Neutrophil (primary cell): ENCODE measurements around the gene OR2M7.
"Not testable (repeated sequence)": the region's sequence is repeated elsewhere in the genome, so short reads cannot be mapped to it uniquely, and the experiment has no call there.

Experiments used
- H3K27ac ChIP-seq: fragments of 200-600 bp; sonication (generic); 2 replicates; pipeline ENCODE4 v1.5.1; 2016; ENCODE audit warnings: mild to moderate bottlenecking, moderate library complexity
- H3K27me3 ChIP-seq: fragments of 200-600 bp; sonication (generic); 2 replicates; pipeline ENCODE4 v1.6.0; 2016; ENCODE audit warnings: mild to moderate bottlenecking
- H3K36me3 ChIP-seq: fragments of 200-600 bp; sonication (generic); 2 replicates; pipeline ENCODE4 v1.5.1; 2017
- H3K4me1 ChIP-seq, 2 experiments: fragments of 200-600 bp in 1 of 2; sonication (generic) in 1 of 2; 1 replicate in 1 of 2; 2 replicates in 1 of 2; pipeline versions ENCODE4 v1.5.1 to v1.6.1; 2013 to 2016; ENCODE audit warnings: low read depth in 1 of 2, low read length in 1 of 2, mild to moderate bottlenecking in 1 of 2, moderate library complexity in 1 of 2; ENCODE audit not compliant: control insufficient read depth in 1 of 2, insufficient read depth in 1 of 2
- H3K4me3 ChIP-seq, 2 experiments: fragments of 200-600 bp in 1 of 2; sonication (generic) in 1 of 2; 1 replicate in 1 of 2; 2 replicates in 1 of 2; pipeline ENCODE4 v1.5.1; 2013 to 2016; ENCODE audit warnings: low read depth in 1 of 2, low read length in 1 of 2, mild to moderate bottlenecking in 1 of 2, moderate library complexity in 1 of 2
- H3K9me3 ChIP-seq: fragments of 200-600 bp; sonication (generic); 2 replicates; pipeline ENCODE4 v1.5.1; 2016
- TF ChIP-seq, protein P1 (sequence below): fragments of 200-600 bp; sonication (generic); IDR thresholded peaks from 2 replicates; pipeline ENCODE4 v1.5.1; 2016; ENCODE audit warnings: antibody characterized with exemption

Gene OR2M7

GRCh38 chr1:248359415-248359814, 35.0 kb upstream of the OR2M7 start:
- no peak overlapping the region for H3K27ac ChIP-seq
- no peak overlapping the region for H3K4me3 ChIP-seq
- TF ChIP-seq, protein P1, sequence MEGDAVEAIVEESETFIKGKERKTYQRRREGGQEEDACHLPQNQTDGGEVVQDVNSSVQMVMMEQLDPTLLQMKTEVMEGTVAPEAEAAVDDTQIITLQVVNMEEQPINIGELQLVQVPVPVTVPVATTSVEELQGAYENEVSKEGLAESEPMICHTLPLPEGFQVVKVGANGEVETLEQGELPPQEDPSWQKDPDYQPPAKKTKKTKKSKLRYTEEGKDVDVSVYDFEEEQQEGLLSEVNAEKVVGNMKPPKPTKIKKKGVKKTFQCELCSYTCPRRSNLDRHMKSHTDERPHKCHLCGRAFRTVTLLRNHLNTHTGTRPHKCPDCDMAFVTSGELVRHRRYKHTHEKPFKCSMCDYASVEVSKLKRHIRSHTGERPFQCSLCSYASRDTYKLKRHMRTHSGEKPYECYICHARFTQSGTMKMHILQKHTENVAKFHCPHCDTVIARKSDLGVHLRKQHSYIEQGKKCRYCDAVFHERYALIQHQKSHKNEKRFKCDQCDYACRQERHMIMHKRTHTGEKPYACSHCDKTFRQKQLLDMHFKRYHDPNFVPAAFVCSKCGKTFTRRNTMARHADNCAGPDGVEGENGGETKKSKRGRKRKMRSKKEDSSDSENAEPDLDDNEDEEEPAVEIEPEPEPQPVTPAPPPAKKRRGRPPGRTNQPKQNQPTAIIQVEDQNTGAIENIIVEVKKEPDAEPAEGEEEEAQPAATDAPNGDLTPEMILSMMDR, result no peak
- H3K36me3 ChIP-seq, result no peaks in the 10 kb centered on the region
- H3K9me3 ChIP-seq, result no peaks in the 10 kb centered on the region
- no peaks in the 10 kb centered on the region for H3K4me1 ChIP-seq
- no peaks in the 10 kb centered on the region for H3K27me3 ChIP-seq

DNA sequence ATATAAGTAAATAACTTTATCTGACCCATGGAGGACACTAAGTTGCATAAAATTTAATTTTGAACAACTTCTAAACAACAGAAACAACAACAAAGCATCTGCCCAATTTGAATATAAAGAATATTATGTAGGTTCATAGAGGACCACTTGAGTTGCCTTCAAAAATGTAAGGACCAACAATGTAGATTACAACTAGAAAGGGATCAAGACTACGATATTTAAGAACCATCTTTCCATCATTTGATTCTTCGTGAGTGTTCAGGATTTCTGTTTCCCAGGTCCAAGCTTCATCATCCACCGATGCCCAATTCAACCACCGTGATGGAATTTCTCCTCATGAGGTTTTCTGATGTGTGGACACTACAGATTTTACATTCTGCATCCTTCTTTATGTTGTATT, 24.1 kb upstream of the OR2M7 start, which contains the start of gene OR14C36:
Gene OR14C36 (plus strand): TSS at position 301 of the 400 bp plus-strand sequence. CDS start 0 bp downstream, at position 301.
- H3K27ac ChIP-seq, result no peak within 1 kb of the TSS
- H3K9me3 ChIP-seq, result no peaks in the 10 kb centered on the region
- TF ChIP-seq, protein P1, result no peak
- H3K36me3 ChIP-seq, result no peaks in the 10 kb centered on the region
- no peaks in the 10 kb centered on the region for H3K27me3 ChIP-seq
- H3K4me1 ChIP-seq, result no peaks in the 10 kb centered on the region
- no peak within 1 kb of the TSS for H3K4me3 ChIP-seq

- Histone ChIP-seq H3K4me1 (no peaks in the 10 kb centered on the region), H3K4me3 (no peak overlapping the region), H3K27me3 (no peaks in the 10 kb centered on the region), H3K9me3 (no peaks in the 10 kb centered on the region), H3K36me3 (no peaks in the 10 kb centered on the region), H3K27ac (no peak overlapping the region)
- TF ChIP-seq, protein P1, result no peak
Measured at GRCh38 chr1:248343451-248343850, 19.1 kb upstream of the OR2M7 start.

GRCh38 chr1:248316796-248317195, 7.6 kb downstream of the OR2M7 start:
- Histone ChIP-seq H3K4me1 (no peaks in the 10 kb centered on the region), H3K36me3 (no peaks in the 10 kb centered on the region), H3K27ac (no peak overlapping the region), H3K4me3 (no peak overlapping the region), H3K9me3 (peaks cover 3% of the 10 kb centered on the region), H3K27me3 (no peaks in the 10 kb centered on the region)
- TF ChIP-seq, protein P1, result no peak

DNA sequence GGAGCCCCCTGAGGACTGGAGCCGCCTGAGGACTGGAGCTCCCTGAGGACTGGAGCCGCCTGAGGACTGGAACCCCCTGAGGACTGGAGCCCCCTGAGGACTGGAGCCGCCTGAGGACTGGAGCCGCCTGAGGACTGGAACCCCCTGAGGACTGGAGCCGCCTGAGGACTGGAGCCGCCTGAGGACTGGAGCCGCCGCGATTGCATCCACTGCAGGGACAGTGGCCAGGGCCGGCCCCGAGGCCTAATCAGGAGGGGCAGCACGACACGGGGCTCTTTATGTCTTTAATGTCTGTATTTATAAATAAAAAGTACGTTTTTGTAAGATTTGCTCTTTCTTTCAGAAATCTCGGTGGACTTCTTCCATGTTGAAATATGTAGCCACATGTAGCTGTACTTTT, 17.6 kb downstream of the OR2M7 start:
- not testable (repeated sequence) for H3K4me1 ChIP-seq, H3K9me3 ChIP-seq, H3K4me3 ChIP-seq, H3K27ac ChIP-seq, H3K27me3 ChIP-seq, H3K36me3 ChIP-seq

DNA sequence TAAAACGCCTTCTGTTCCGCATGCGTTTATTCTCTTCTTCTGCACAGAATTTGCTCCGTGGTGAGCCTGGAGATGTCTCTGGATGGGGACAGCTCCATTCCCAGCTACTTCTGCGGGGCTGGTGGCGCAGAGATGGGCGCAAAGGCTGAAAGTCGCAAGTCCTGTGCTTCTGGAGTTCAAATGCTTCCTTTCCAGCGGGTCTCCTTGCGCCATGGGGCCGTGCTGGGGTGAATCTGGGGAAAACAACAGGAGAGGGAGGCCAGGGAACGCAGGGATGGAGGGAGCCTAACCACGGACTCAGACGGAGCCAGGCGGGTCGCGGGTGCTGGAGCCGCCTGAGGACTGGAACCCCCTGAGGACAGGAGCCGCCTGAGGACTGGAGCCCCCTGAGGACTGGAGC, 18.3 kb downstream of the OR2M7 start:
- Histone ChIP-seq H3K27ac (no peak overlapping the region), H3K4me1 (no peaks in the 10 kb centered on the region), H3K9me3 (no peaks in the 10 kb centered on the region), H3K36me3 (no peaks in the 10 kb centered on the region), H3K4me3 (no peak overlapping the region), H3K27me3 (no peaks in the 10 kb centered on the region)
- TF ChIP-seq, protein P1, result no peak

DNA sequence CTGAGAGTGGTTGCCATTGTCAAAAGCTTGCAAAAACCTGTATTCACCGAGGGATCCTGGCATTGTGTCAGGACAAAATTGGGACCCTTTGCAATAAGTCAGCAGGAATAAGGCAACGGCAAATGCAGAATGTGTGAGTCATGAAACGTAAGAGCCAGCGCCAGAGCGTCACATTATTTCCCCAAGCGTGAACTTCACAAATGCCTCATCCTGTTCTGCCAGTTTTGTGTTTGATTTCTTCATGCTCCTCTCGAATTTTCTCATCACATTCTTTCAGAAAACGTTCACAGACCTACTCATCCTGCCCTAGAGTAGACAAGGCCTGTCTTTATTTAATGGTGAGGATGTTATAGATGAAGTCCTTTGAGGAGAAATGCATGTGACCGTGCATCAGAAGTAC, 18.7 kb downstream of the OR2M7 start:
- H3K27ac ChIP-seq, H3K9me3 ChIP-seq, H3K36me3 ChIP-seq, H3K4me1 ChIP-seq, H3K4me3 ChIP-seq, H3K27me3 ChIP-seq: not testable (repeated sequence)
